ENCODE data around the gene CCDC78. TPM values are rescaled to one million over a fixed set of nuclear protein-coding genes. Genes with fewer than 3 reads are reported as not detected.

Gene CCDC78
- total RNA-seq, 1 donor from 2014 or later = 0.49 TPM

- intact Hi-C loops (cut with DNase I) = loop anchor here (5.0 to 10.0 kb wide), 2 partner anchors 35 to 1647 kb away; partner anchors contain the start of gene ANTKMT
- DNase-seq (ENCODE audit: missing footprints) = no peak
- ATAC-seq = no peak
These were observed 38.7 kb downstream of the CCDC78 start for GRCh38 chr16:687499-687898.

DNA sequence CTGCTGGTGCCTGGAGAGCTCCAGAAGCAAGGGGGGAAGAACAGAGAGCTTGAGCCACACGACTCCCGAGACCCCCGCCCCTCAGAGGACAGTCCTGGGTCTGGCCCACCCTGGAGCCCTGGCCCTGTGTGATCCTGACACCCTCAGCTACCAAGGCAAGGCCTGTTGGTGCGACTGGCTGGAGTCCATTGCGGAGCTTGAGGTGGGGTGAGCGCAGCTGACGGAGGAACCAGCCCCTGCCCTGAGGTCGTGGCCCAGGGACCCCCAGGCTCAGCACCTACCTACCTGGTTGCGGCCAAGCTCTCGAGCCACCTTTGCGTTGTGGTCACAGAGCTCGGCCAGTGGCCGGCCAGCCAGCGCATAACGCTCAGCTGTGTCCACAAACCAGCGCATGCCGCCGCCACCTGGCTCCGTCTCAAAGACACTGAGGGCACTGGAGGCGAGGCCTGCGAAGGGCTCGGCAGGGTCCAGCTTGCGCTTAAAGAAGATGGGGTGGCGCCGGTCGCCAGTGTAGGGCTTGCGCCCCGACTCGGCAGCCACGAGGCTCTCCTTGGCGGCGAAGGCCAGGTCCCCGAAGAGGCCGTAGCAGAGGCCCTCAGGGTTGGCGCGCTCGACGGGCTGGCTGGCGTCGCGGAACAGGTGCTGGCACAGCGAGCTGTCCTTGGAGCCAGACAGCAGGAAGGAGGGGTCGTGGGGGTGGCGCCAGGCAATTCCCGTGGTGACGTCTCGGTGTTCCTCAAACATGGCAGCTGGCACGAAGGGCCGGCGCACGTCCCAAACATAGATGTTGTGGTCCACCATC lies 39.6 kb downstream of the CCDC78 start:
- DNase-seq (ENCODE audit: missing footprints) (no peak), ATAC-seq (no peak)
- intact Hi-C loops (cut with DNase I) = loop anchor here (5.0 to 10.0 kb wide), 2 partner anchors 36 to 1648 kb away; partner anchors contain the start of gene ANTKMT

- DNase-seq (ENCODE audit: missing footprints) (no peak), ATAC-seq (no peak)
- intact Hi-C loops (cut with DNase I) = loop anchor here (5.0 to 10.0 kb wide), 2 partner anchors 36 to 1649 kb away; partner anchors contain the start of gene ANTKMT
These were observed 40.3 kb downstream of the CCDC78 start for GRCh38 chr16:685967-686366.

GRCh38 chr16:684961-685696 lies 41.1 kb downstream of the CCDC78 start:
- DNase-seq (ENCODE audit: missing footprints) = no peak
- intact Hi-C loops (cut with DNase I) = loop anchor here (5.0 to 10.0 kb wide), 2 partner anchors 37 to 1650 kb away; partner anchors contain the start of gene ANTKMT
- no peak for ATAC-seq

GRCh38 chr16:684071-684794 lies 42.0 kb downstream of the CCDC78 start, which contains the start of gene JMJD8:
TSS of gene JMJD8 (minus strand) at chr16:684334. CDS start at chr16:684319, 15 bp downstream.
- DNase-seq (ENCODE audit: missing footprints) = peak; percentile 99
- intact Hi-C loops (cut with DNase I) = loop anchor here (10.0 kb wide), 1 partner anchor 1651 kb away; no protein-coding TSS in a partner anchor
- ATAC-seq = peak; percentile 76

GRCh38 chr16:683396-684070 lies 42.7 kb downstream of the CCDC78 start:
- intact Hi-C loops (cut with DNase I) = loop anchor here (10.0 kb wide), 1 partner anchor 1651 kb away; no protein-coding TSS in a partner anchor
- ATAC-seq (no peak), DNase-seq (ENCODE audit: missing footprints) (no peak)

GRCh38 chr16:682493-683395 lies 43.5 kb downstream of the CCDC78 start:
- intact Hi-C loops (cut with DNase I) = loop anchor here (10.0 kb wide), 1 partner anchor 1652 kb away; no protein-coding TSS in a partner anchor
- no peak for ATAC-seq
- no peak for DNase-seq (ENCODE audit: missing footprints)

DNA sequence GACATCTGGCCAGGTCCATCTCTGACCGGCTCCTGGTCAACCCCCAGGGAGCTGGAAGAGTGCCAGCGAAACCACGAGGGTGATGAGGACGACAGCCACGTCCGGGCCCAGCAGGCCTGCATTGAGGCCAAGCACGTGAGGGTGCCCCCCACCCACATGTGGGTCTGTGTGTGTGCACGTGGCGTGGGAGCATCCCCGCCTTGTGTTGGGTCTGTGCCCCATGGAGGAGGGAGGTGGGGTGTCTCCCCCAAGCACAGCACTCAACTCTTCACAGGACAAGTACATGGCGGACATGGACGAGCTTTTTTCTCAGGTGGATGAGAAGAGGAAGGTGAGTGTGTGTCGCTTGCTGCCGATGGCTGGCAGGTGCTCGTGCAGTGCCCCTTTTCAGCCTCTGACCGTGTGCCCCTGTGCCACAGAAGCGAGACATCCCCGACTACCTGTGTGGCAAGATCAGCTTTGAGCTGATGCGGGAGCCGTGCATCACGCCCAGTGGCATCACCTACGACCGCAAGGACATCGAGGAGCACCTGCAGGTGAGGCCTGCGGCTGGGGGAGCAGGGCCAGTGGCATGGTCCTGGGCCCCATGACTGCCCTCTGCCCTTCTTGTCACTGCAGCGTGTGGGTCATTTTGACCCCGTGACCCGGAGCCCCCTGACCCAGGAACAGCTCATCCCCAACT lies 44.4 kb downstream of the CCDC78 start:
- ATAC-seq (no peak), DNase-seq (ENCODE audit: missing footprints) (no peak)
- intact Hi-C loops (cut with DNase I) = loop anchor here (10.0 kb wide), 1 partner anchor 1653 kb away; no protein-coding TSS in a partner anchor

- DNase-seq (ENCODE audit: missing footprints) (no peak), ATAC-seq (no peak)
These were observed 45.1 kb downstream of the CCDC78 start for GRCh38 chr16:680967-681745.

GRCh38 chr16:680625-680945 lies 45.7 kb downstream of the CCDC78 start:
- ATAC-seq (no peak), DNase-seq (ENCODE audit: missing footprints) (no peak)
- intact Hi-C loops (cut with DNase I) = loop anchor here (10.0 kb wide), 1 partner anchor 1654 kb away; no protein-coding TSS in a partner anchor

More at GRCh38 chr16:680967-681745, 45.1 kb downstream of the CCDC78 start:
- intact Hi-C loops (cut with DNase I) = loop anchor here (10.0 kb wide), 1 partner anchor 1654 kb away; no protein-coding TSS in a partner anchor

DNA sequence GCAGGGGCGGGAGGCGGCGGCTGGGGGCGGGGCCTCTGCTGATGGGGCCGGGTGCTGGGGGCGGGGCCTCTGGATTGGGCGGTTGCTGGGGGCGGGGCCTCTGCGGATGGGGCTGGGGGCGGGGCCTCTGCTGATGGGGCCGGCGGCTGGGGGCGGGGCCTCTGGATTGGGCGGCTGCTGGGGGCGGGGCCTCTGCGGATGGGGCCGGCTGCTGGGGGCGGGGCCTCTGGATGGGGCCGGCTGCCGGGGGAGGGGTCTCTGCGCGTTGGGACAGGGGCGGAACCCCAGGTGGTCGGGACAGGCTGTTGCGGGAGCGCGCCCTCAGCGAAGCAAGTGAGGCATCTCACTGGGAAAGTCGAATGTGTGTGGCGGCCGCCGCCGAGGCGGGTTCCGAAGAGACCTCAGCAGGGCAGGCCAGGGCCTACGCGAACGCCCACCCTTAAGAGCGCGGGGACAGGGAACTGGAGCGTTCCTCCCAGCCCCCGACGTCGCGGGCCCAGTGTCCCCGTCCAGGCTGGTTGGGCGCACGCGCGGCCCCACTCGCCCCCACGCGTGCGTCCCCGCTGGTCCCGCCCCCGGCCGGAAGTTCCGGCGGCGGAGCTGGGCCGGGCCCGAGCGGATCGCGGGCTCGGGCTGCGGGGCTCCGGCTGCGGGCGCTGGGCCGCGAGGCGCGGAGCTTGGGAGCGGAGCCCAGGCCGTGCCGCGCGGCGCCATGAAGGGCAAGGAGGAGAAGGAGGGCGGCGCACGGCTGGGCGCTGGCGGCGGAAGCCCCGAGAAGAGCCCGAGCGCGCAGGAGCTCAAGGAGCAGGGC lies 46.2 kb downstream of the CCDC78 start, which contains the start of gene STUB1:
TSS of gene STUB1 (plus strand) at position 597 of the 811 bp plus-strand sequence. CDS start at position 713, 116 bp downstream.
- intact Hi-C loops (cut with DNase I) = loop anchor here (10.0 kb wide), 1 partner anchor 1655 kb away; no protein-coding TSS in a partner anchor
- DNase-seq (ENCODE audit: missing footprints) (peak; percentile 94), ATAC-seq (peak; percentile 77)

DNA sequence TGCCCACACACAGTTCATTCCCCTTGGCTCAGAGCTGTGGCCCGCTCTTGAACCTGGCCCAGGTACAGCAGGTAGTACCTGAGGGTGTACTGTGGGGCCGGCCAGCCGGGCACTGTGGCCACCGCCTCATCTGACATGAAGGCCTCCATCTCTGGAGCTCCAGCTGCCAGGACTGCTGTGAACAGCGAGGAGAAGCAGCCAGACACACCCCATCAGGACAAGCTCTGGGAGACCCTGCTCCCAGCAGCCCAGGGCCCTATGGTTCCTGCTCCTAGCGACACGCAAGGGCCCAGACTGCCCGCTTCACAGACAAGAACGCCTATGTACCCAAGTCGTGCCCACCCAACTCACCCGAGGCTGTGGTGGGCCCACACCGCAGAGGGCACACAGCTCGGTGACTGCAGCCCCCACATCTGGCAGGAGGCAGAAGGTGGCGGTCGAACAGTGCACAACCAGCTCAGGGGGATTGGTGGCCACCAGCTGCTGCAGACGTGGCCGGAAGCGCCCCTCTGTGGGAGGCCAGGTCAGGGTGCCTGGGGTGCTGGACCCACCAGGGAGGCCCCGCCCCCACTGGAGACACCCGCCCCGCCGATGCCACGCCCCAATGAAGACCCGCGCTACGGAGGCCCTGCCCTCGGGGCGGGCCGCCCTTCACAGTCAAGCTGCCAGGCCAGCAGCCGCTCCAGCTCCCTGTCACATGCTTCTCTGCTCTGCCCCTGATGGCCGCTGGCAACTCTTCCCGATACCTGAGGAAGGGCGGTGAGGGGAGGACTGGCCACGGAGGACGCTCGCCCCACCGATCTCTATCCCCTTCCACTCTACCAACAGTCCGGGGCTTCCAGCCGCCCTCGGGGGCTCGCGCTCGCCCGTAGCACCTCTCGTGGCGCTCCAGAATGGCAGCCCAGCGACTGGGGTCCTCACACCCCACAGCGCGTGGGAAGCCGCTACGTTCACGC lies 47.1 kb downstream of the CCDC78 start:
- ATAC-seq (peak; percentile 37), DNase-seq (ENCODE audit: missing footprints) (peak; percentile 85)
- intact Hi-C loops (cut with DNase I) = no loop called here

GRCh38 chr16:678209-678857 lies 47.9 kb downstream of the CCDC78 start:
- ATAC-seq (no peak), DNase-seq (ENCODE audit: missing footprints) (no peak)
- intact Hi-C loops (cut with DNase I) = no loop called here
